Measurements from ENCODE around the gene SPATA2L.

GRCh38 chr16:89733322-89733721 is 31.8 kb upstream of the SPATA2L start:
- TF ChIP-seq CTCF (IDR thresholded peaks at IDR 0.05) (no peak), ZFX (IDR thresholded peaks at IDR 0.05; ENCODE audit: borderline replicate concordance) (no peak)

Data from 22Rv1 (cell line).